HG03432 (cell line): ENCODE data around the gene RNF149.
"Not testable (repeated sequence)": the region's sequence is repeated elsewhere in the genome, so short reads cannot be mapped to it uniquely, and the experiment has no call there.

Source experiments
- ATAC-seq: cut with Tn5 transposase; IDR thresholded peaks from one replicate; pipeline ENCODE4 v1.9.1; 2021; ENCODE audit warnings: mild to moderate bottlenecking, moderate library complexity; ENCODE audit not compliant: unreplicated experiment

Gene RNF149

DNA sequence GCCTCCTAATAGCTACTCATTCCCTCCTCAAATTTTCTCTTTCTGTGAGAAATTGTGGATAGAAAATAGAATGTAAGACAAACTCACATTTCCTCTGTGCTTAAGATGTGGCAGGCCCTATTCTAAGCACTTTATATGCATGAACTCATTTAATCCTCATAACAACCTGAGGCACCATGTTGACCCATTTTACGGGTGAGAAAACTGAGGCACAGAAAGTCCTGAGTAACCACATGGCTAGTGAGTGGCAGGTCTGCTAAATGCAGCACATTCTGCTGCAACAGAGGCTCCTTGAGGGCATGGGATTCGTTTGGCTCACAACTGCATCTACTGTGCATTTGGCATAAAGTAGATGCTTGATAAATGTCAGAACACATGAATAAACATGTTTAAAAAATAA lies 22.7 kb upstream of the RNF149 start:
- ATAC-seq: no peak

DNA sequence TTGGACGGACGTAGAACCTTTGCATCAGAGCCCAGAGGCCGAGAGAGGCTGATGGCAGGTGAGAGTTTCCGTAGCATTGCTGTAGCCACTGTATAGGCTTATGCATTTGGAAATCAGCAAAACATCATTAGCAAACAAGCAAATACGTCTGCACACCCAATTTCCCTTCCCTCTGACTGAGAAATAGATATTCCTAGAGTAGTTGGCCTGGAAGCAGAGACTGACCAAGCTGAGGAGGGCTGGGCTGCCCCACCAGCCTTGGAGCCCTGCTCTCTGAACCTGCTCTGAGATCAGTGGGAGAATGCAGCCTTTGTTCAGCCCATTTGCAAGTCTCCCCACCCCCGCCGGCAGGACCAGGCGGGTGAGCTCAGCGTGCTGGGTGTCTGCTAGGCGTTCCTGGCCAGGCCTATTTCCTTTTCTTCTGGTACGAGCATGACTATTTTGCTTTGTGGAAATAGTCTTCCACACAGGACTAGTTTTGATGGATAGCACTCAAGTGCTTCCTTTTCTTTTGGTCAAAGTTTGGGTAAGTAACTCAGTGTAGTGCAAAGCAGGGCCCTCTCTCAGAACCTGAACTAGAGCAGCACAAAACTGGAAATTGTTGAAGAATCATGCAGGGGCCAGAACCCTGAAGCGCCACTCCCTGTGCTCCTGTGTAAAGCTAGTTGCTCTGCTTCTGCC lies 21.9 kb upstream of the RNF149 start:
- ATAC-seq: no peak

DNA sequence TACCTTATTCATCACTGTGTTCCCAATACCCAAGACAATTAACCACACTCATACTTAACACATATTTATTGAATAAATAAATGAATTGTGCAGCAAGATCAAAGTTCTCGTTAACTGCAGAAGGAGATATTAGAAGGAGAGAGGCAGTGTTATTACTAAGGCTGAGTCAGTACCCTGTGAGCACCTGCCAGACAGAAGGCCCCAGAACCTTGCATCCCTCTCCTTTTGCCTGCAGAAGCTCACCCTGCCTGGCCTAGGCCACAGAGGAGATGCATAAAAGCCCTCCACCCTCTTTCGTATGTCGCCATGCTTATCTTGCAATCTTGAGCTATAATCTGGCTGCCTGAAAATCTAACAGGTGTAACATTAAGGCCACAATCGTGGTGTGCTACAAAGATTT lies 20.5 kb upstream of the RNF149 start:
- no peak for ATAC-seq

DNA sequence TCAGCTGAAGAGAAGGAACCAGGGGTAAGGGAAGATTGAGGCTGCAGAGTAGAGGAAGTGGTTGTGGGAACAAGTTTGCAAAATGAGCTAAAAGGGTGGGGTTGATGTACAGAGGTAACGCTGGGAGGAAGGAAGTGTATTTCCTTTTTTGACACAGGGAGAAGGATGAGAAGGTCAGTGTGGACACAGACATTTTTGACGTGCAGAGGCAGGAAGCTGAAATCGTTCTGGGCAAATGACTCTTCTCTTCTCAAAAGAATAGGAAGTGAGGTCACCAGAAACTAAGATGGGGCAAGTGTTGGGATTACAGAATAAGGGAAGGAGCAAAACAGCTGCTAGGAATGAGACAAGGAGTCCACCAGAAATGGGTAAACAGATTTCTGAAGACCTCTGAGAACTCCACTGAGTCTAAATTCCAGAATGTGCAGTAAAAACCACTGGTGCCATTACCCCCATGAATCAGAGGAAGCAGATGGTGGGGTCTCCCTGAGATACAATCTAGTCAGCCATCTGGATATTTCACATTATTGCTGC lies 20.0 kb upstream of the RNF149 start:
- peak; percentile 66 for ATAC-seq

DNA sequence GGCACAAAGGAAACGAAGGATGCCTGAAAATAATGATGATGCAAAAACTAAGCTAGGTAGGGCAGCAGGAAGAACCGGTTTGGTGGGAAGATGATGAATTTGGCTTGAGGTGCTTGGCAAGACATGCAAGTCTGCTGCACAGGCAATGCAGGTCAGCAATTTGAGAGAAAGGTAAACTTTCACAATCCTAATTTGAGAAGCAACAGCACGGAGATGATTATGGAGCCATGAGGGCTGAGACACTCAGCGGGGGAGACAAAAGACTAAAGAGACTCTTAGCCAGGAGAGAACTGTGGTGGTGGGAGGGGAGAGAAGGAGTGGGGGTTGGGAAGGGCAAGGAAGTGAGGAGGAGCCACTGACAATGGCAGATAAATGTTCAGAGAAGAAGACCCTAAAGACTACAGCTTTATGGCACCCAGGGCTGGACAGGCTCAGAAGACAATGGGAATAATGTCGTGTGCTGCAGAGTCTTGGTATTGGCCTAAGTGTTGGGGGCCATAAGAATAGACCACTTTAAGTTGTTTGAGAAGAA lies 19.4 kb upstream of the RNF149 start:
- no peak for ATAC-seq

DNA sequence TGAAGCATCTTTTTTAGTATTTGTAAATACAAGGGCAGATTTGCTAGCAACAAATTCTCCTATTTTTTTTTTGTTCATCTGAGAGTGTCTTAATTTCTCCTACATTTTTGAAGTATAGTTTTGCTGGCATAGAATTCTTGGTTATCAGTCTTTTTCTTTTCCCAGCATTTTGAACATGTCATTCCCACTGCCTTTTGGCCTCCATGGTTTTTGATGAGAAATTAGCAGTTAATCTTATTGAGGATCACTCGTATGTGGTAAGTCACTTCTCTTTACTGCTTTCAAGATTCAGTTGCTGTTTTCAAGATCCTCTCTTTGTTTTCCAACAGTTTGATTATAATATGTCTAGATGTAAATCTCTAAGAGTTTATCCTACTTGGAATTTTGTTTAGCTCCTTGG lies 16.9 kb upstream of the RNF149 start:
- no peak for ATAC-seq

DNA sequence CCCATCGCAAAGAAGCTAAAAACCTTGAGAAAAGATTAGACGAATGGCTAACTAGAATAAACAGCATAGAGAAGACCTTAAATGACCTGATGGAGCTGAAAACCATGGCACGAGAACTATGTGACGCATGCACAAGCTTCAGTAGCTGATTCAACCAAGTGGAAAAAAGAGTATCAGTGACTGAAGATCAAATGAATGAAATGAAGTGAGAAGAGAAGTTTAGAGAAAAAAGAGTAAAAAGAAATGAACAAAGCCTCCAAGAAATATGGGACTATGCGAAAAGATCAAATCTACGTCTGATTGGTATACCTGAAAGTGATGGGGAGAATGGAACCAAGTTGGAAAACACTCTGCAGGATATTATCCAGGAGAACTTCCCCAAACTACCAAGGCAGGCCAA lies 8.1 kb upstream of the RNF149 start:
- ATAC-seq: not testable (repeated sequence)

DNA sequence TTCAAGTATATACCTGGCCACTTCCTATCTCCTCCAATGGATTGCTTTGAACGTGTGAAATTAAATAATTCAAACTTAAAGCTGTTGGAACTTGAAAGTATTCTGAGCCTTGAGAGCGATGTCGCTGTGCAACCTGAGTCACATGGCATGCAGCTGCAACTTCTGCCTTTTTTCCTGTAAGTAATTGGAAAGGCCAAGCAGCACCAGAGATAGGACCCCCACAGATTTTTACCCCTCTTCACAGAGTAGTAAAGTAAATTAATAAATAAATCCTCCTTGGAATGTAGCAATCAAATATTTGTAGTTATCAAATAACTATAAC lies 3.2 kb upstream of the RNF149 start:
- ATAC-seq: no peak

DNA sequence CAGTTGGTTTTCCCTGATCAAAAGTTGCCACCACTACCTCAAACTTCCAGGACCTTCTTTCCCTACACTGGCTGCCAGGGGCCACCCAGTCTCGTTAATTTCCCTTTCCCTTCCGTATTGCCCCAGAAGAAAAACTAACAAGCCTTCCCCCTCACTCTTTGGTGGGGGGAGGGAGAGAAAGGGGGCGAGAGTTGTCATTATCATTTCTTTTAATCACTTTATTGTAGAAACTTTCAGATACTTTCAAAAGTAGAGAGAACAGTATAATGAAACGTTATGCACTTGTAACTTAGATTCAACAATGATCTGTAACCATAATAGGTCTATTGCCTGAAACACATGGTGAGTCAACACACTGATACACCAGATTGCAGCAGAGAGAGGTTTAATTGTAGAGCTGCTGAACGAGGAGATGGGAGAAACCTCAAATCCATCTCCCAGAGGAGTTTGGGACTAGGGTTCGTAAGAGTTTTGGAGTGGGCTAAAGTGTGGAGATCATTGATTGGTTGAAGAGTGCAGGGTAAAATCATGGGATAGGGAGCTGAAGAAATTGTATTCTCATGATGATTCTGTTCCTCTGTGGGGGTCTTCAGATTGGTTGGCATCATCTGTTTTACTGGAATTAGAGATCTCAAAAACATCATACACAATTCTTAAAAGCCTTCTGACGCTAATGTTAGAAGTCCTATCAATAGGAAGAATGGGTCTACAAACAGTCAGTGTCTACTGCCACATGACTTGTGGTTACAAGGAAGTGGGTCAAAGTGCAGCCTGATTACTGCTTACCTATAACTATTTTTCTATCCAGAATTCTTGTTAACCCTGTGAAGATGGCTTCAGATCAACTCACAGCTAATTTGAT lies 2.6 kb upstream of the RNF149 start:
- no peak for ATAC-seq

DNA sequence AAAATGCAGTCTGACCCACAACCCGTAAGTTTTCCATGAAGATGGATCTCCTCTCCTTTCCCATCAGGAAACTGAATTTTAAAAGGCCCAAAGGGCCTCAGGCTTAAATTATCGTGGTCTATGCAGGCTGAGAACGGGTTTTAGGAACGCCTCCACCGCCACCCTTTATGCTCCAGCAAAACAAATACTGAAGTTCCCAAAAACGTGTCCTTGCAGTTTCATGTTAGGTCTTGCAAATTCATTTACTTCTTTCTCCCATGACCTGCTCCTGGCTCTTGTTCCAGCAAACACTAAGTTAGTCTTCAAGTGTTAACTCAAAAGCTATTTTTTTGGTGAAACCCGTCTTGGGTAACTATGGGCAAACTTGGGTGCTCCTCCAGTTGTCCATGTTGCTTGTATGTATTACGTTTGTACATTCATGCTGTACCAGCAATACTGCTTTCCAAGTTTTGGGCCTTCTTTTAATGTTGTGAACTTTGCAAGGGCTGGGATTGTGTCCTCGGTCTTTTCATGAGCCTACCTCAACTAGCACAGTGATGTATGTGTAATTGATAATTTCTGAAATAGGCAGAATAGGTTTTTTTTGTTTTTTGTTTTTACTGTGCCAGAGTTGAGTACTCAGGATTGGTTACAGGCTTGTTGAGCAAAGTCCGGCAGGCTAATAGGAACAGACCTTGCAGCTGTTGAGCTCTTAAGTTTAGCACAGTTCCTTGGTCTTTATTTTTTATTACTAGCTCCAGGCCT lies 1.8 kb upstream of the RNF149 start:
- no peak for ATAC-seq

DNA sequence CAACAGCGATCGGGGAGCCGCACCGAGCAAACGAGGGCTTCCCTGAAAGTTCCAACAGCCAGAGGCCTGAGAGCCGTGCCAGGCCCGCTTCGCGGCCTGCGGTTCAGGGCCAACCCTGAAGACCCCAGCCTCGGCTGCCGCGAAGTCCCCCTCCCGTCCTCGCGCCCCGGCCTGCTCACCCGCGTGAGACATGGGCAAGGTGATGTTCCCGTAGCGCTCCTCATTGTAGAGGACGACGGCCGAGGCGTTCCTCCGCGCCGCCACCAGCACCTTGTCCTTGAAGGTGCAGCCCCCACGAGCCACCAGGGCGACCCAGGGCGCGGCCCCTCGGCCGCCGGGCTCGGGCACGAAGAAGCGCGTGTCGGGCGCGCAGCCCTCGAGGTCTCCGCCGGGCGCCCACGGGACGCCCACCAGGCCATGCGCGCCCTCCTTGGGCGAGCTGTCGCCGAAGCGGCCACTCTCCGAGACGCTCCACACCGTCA lies 510 bp downstream of the RNF149 start:
- peak; percentile 23 for ATAC-seq

DNA sequence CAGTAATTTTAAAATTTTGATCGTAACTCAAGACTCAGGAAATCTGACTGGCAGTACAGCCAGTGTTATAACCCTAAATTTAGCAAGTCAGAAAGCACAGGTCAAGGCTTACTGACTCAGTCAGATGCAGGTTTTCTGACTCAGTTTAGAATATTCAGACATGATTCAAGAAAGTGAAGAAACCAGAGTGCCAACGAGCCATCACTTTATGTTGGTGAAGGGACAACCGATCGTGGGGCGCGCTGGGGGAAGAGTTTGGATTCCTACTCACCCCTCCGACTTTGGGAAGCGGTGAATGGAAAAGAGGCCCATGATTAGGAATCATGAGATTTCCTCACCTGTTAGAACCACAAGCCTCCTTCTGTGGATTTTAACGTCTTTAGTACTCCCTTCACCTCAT lies 998 bp downstream of the RNF149 start:
- no peak for ATAC-seq

DNA sequence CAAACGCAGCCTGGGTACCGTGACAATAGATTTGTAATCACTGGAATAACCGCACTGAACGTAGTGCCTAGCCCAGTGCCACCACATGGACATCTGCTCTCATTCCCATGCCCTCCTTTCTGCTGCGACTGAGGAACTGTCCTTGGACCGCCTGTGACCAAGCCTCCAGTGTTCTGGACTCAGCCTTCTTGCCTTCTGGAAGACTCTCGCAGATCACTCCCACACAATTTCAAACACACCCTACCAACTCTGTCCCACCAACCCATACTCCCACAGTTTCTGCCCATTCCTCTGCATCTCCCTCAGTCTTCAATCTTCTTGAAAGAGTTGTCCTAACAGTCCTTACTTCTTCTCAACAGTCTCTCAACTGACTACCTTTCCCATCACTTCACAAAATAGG lies 2.1 kb downstream of the RNF149 start:
- ATAC-seq: peak; percentile 0

DNA sequence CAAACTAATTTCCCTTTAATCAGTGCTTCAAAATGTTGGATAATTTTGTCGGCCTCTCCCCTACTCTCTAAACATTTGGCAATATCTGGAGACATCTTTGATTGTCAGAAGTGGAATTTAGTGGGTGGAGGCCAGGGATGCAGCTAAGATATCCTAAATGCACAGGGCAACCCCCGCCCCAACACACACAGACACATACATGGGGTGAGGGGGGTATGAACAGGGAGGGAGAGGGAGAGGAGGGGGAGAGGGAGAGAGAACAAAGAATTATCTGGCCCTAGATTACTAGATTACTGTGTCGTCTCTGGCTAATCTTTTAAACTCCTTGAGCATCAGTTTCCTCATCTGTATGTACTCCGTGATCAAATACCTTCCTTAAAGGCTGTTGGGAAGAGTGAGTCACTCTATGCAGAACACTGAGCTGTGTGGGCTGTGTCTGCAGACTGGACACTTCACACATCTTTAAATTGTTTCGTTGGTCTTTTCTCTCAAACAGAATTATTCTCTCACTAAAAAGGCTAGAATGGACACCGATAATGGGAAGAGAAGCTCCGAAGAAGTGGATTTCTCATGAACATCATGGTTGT lies 2.9 kb downstream of the RNF149 start:
- no peak for ATAC-seq

DNA sequence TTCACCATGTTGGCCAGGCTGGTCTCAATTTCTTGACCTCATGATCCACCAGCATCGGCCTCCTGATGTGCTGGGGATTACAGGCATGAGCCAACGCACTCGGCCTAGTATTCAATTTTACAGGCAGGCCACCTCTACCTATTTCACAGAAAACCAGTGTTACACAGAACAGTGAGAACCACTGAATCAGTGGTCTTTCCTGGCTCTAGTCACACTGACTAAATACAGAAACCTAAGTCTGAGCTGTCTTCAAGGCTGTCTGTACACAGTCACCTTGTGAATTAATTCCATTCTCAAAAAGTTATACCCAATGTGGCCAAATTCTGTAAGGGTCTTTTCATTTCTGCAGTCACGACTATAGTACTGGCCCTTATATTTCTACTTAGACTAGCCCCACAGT lies 3.5 kb downstream of the RNF149 start:
- no peak for ATAC-seq

DNA sequence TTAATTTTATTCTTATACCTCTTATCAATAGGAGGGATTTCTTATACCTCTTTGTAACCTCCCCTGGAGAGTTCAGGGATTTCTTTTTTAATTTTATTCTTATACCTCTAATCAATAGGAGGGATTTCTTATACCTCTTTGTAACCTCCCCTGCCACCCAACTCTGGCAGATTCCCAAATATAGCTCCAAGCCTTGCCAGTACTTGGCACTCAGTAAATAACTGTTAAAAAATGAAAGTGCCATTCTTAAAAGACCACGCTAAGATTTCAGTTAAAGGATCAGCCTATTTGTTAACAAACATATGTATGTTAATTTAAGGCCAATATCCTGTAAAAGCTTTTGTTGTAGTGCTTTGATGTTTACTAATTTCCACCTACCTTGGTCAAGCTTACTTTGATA lies 4.8 kb downstream of the RNF149 start:
- no peak for ATAC-seq

DNA sequence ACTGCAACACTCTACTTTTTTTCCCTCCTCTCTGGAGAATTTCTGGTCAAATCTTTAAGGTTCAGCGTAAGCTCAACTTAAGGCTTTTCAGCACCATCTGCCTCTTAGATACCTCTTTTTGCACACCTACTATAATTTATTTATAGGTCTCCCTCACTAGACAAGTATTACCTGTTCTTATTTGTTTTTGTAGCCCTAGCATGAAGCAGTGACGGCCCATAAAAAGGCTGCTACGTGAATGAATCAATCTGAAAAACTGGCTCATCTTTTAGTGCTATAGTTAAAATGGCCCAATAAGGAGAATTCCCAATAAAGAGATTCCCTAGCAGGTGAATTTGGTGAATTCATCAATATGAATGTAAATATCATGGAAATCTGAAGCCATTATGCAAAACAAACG lies 6.5 kb downstream of the RNF149 start:
- ATAC-seq: no peak

DNA sequence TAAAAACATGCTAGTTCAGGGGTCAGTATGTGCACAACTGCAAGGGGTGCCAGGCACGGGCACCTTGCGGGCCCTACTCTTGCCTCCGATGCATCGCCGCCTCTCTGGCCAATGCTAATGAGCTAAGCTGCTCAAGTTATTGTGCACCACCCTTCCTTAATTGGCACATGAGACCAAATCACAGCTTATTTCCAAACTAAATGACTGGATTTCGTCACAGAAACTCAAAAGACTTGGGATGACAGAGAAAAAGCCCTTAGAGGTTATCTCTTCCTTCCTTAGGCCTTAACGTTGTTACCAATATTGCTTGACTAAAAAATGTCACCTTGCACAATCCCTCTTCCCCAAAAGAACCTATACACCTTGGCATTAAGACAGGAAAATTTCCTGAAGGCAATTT lies 7.7 kb downstream of the RNF149 start:
- ATAC-seq: no peak

DNA sequence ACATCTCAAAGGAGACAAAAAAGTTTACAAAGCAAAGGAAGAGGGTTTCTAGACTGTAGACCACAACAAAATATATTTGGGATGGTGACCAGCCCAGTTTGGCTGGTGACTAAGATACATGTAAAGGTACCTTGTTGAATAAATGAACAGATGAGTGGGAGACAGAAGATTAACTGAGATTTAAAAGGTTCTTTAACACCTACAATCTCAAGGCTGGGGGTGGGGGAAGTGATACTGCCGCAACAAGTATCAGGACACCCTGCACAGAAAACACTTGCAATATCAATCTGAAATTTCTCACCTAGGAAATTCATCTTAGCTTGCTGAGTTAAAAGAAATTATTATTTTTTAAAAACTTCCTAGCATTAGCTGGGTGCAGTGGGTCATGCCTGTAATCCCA lies 8.3 kb downstream of the RNF149 start:
- no peak for ATAC-seq

DNA sequence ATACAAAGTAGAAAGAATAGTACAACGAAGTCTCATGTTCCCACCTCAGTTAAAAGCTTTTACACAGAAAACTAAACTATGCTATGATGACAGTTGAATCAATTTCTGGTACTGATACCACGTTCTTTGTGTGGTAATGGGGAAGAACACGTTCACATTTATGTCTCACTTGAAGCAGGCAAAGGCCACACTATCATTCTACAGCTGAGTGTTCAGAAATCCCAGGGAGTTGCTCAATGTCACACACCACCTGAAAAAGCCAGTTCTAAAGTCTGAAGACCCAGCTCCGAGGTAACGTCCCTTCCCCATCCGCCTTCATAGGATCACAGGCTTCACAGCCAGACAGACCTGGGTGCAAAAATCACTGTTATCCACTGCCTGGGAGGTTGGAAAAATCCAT lies 8.9 kb downstream of the RNF149 start:
- no peak for ATAC-seq

DNA sequence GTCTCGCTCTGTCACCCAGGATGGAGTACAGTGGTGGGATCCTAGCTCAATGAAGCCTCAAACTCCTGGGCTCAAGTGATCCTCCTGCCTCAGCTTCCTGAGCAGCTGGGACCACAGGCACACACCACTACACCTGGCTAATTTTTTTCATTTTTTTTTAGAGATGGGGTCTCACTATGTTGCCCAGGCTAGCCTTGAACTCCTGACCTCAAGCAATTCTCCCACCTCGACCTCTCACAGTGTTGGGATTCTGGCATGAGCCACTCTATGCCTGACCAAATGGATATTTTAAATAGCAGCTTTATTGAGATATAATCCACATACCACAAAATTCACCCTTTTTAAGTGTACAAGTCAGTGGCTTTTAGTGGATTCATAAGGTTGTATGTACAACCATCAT lies 11.1 kb downstream of the RNF149 start:
- no peak for ATAC-seq
